Measurements from ENCODE around the gene ABHD8.

The ABHD8 gene

GRCh38 chr19:17333611-17334413, 30.6 kb upstream of the ABHD8 start:
- no peak for DNase-seq (ENCODE audit: low spot score)

- DNase-seq (ENCODE audit: low spot score): no peak
Measured at GRCh38 chr19:17332677-17333581, 29.7 kb upstream of the ABHD8 start.

GRCh38 chr19:17332360-17332676, 29.1 kb upstream of the ABHD8 start:
- DNase-seq (ENCODE audit: low spot score): no peak

- no peak for DNase-seq (ENCODE audit: low spot score)
Measured at GRCh38 chr19:17331045-17331558, 27.9 kb upstream of the ABHD8 start.

- DNase-seq (ENCODE audit: low spot score): no peak
Measured at GRCh38 chr19:17330262-17331044, 27.2 kb upstream of the ABHD8 start.

- no peak for DNase-seq (ENCODE audit: low spot score)
Measured at GRCh38 chr19:17329366-17330261, 26.4 kb upstream of the ABHD8 start.

- DNase-seq (ENCODE audit: low spot score): no peak
Measured at GRCh38 chr19:17328517-17329365, 25.5 kb upstream of the ABHD8 start.

GRCh38 chr19:17327654-17328516, 24.7 kb upstream of the ABHD8 start:
- DNase-seq (ENCODE audit: low spot score): no peak

- no peak for DNase-seq (ENCODE audit: low spot score)
Measured at GRCh38 chr19:17327068-17327653, 23.9 kb upstream of the ABHD8 start.

GRCh38 chr19:17326595-17326966, 23.4 kb upstream of the ABHD8 start:
- DNase-seq (ENCODE audit: low spot score): no peak

GRCh38 chr19:17325881-17326594, 22.8 kb upstream of the ABHD8 start:
- DNase-seq (ENCODE audit: low spot score): peak; percentile 76

- no peak for DNase-seq (ENCODE audit: low spot score)
Measured at GRCh38 chr19:17325133-17325532, 21.9 kb upstream of the ABHD8 start.

GRCh38 chr19:17324357-17325114, 21.3 kb upstream of the ABHD8 start:
- DNase-seq (ENCODE audit: low spot score): no peak

GRCh38 chr19:17323964-17324332, 20.7 kb upstream of the ABHD8 start:
- no peak for DNase-seq (ENCODE audit: low spot score)

- DNase-seq (ENCODE audit: low spot score): no peak
Measured at GRCh38 chr19:17323300-17323963, 20.2 kb upstream of the ABHD8 start.

- no peak for DNase-seq (ENCODE audit: low spot score)
Measured at GRCh38 chr19:17322854-17323253, 19.6 kb upstream of the ABHD8 start.
